ENCODE measurements around the gene MACROH2A1. TPM values are rescaled to one million over a fixed set of nuclear protein-coding genes. Genes with fewer than 3 reads are reported as not detected.

MACROH2A1 gene
- total and polyA plus RNA-seq, 4 experiments from 2014 or later: 100 to 181 (median 108) TPM

Other genes with a start within 250 kb of the MACROH2A1 start
- not detected for gene DCANP1, start 48.1 kb upstream of the MACROH2A1 start, total RNA-seq
- not detected for gene DCANP1, start 48.1 kb upstream of the MACROH2A1 start, polyA plus RNA-seq
- under 1 TPM in 1 of 2 experiments, not detected in 1; 0.19 TPM for gene TIFAB, start 53.1 kb upstream of the MACROH2A1 start, total RNA-seq
- gene TIFAB, start 53.1 kb upstream of the MACROH2A1 start, polyA plus RNA-seq: not detected
- gene NEUROG1, start 136.7 kb upstream of the MACROH2A1 start, total RNA-seq: not detected
- gene NEUROG1, start 136.7 kb upstream of the MACROH2A1 start, polyA plus RNA-seq: not detected
- gene CXCL14, start 179.8 kb upstream of the MACROH2A1 start, total RNA-seq: not detected
- not detected for gene CXCL14, start 179.8 kb upstream of the MACROH2A1 start, polyA plus RNA-seq

Data from CD4-positive, alpha-beta memory T cell (primary cell).